Kidney (tissue), 14 donors: ENCODE results near the gene COL8A1. TPM values are rescaled to one million over a fixed set of nuclear protein-coding genes. Genes with fewer than 3 reads are reported as not detected.

Experiments
- DNase-seq, 5 donors: peaks; one replicate each; pipeline ENCODE4 v3.0.0-alpha.2; 2013 to 2020
- FAIRE-seq: peaks from 2 replicates; lab custom pipeline; 2012; peaks lifted over from hg19 to GRCh38; lab: Jason Lieb, UNC
- H3K27ac ChIP-seq, 2 donors: one replicate each; pipeline ENCODE4 v1.7.0; 2013; ENCODE audit warnings: low read depth in 2 of 2, low read length in 2 of 2, inconsistent platforms in 1 of 2
- H3K27me3 ChIP-seq: one replicate; pipeline ENCODE4 v1.7.1; 2013; ENCODE audit warnings: low read length, inconsistent platforms; ENCODE audit not compliant: control insufficient read depth, insufficient read depth
- H3K36me3 ChIP-seq, 3 donors: one replicate each; pipeline versions ENCODE4 v1.7.0 to v1.7.1; 2013; ENCODE audit warnings: low read length in 3 of 3, control low read depth in 1 of 3, inconsistent platforms in 1 of 3; ENCODE audit not compliant: insufficient read depth in 3 of 3, control insufficient read depth in 2 of 3
- H3K4me1 ChIP-seq, 3 donors: one replicate each; pipeline versions ENCODE4 v1.7.0 to v1.7.1; 2013; ENCODE audit warnings: low read length in 3 of 3, inconsistent platforms in 1 of 3, low read depth in 1 of 3; ENCODE audit not compliant: control insufficient read depth in 2 of 3, insufficient read depth in 2 of 3
- H3K4me3 ChIP-seq, 3 donors: one replicate each; pipeline versions ENCODE4 v1.7.0 to v1.8.1; 2013; ENCODE audit warnings: low read length in 3 of 3, control low read depth in 1 of 3, inconsistent platforms in 1 of 3
- H3K9ac ChIP-seq, 3 donors: one replicate each; pipeline versions ENCODE4 v1.7.0 to v1.7.1; 2013; ENCODE audit warnings: low read length in 3 of 3, control low read depth in 1 of 3, inconsistent platforms in 1 of 3
- H3K9me3 ChIP-seq, 3 donors: one replicate each; pipeline versions ENCODE4 v1.7.0 to v1.7.1; 2013; ENCODE audit warnings: low read length in 3 of 3, control low read depth in 1 of 3, inconsistent platforms in 1 of 3; ENCODE audit not compliant: control insufficient read depth in 2 of 3, insufficient read depth in 1 of 3
- CTCF ChIP-seq: IDR thresholded peaks from 3 replicates; pipeline ENCODE4 v1.5.1; 2012; ENCODE audit warnings: mild to moderate bottlenecking, moderate library complexity, borderline replicate concordance; ENCODE audit not compliant: insufficient read depth; ENCODE audit errors: extremely low read depth
- intact Hi-C: fragments of 100-400 bp; cut with DNase I; formaldehyde crosslinking; loops from one replicate; pipeline ENCODE4 v1.11.1; 2022
- polyA plus RNA-seq: library from polyadenylated mRNA; stranded (reverse); fragments of 350-450 nt; fragmentation: Illumina TruSeq; extraction: RNeasy Lipid Tissue Mini Kit (QIAGEN cat#74804); gene quantifications from one replicate; pipeline ENCODE4 v1.2.3, GENCODE V29; 2014; ENCODE audit warnings: low read depth, low replicate concordance; ENCODE audit not compliant: insufficient read depth
- total RNA-seq: library from RNA; stranded (reverse); fragmentation: NEBNext Ultra II Directional; extraction: Animal tissue kit (Norgen Biotek cat#: 25700); gene quantifications from one replicate; pipeline ENCODE4 v1.2.1, GENCODE V29; 2021
- donor health status: control.
- donor health status: control.
- donor health status: control.
- donor health status: control.
- donor health status: control.
- donor health status: DM: yes; HTN: yes; CAD: no.
- donor health status: Normal renal cell carcinoma (clear cell type).

COL8A1 gene
- total and polyA plus RNA-seq, 2 donors from 2014 or later: 3.6 to 24.2 TPM

- no peak overlapping the region for H3K9ac ChIP-seq
- DNase-seq (peak in 1 of 5 donors; percentile 15), FAIRE-seq (no peak)
- H3K4me1 ChIP-seq: no peaks in the 10 kb centered on the region
- no peak for TF ChIP-seq CTCF
- H3K27ac ChIP-seq: no peak overlapping the region
- H3K9me3 ChIP-seq: no peaks in the 10 kb centered on the region
- H3K36me3 ChIP-seq: no peaks in the 10 kb centered on the region
- H3K4me3 ChIP-seq: no peak overlapping the region
- H3K27me3 ChIP-seq: no peaks in the 10 kb centered on the region
- intact Hi-C loops: no loop called here
These were observed 43.1 kb downstream of the COL8A1 start for GRCh38 chr3:99681512-99681911.

- no peak for FAIRE-seq
- H3K27ac ChIP-seq: no peak overlapping the region
- H3K9ac ChIP-seq: no peak overlapping the region
- H3K27me3 ChIP-seq: no peaks in the 10 kb centered on the region
- H3K9me3 ChIP-seq: no peaks in the 10 kb centered on the region
- no peaks in the 10 kb centered on the region for H3K4me1 ChIP-seq
- no peak overlapping the region for H3K4me3 ChIP-seq
- no peak for TF ChIP-seq CTCF
- no peaks in the 10 kb centered on the region for H3K36me3 ChIP-seq
- DNase-seq: no peak
- intact Hi-C loops: no loop called here
These were observed 43.6 kb downstream of the COL8A1 start for GRCh38 chr3:99681976-99682375.

GRCh38 chr3:99683465-99683864 is 45.1 kb downstream of the COL8A1 start:
- FAIRE-seq (no peak), DNase-seq (no peak)
- H3K9ac ChIP-seq: no peak overlapping the region
- no peaks in the 10 kb centered on the region for H3K4me1 ChIP-seq
- TF ChIP-seq CTCF: no peak
- H3K27me3 ChIP-seq: no peaks in the 10 kb centered on the region
- H3K4me3 ChIP-seq: no peak overlapping the region
- H3K36me3 ChIP-seq: no peaks in the 10 kb centered on the region
- intact Hi-C loops: no loop called here
- H3K9me3 ChIP-seq: no peaks in the 10 kb centered on the region
- no peak overlapping the region for H3K27ac ChIP-seq

GRCh38 chr3:99683876-99684275 is 45.5 kb downstream of the COL8A1 start:
- no peaks in the 10 kb centered on the region for H3K27me3 ChIP-seq
- no peaks in the 10 kb centered on the region for H3K36me3 ChIP-seq
- no peak overlapping the region for H3K27ac ChIP-seq
- TF ChIP-seq CTCF: no peak
- intact Hi-C loops: no loop called here
- DNase-seq (no peak), FAIRE-seq (no peak)
- no peak overlapping the region for H3K9ac ChIP-seq
- no peaks in the 10 kb centered on the region for H3K4me1 ChIP-seq
- H3K9me3 ChIP-seq: no peaks in the 10 kb centered on the region
- H3K4me3 ChIP-seq: no peak overlapping the region
